ENCODE measurements around the gene NFE2L2.
"Not testable (repeated sequence)": the region's sequence is repeated elsewhere in the genome, so short reads cannot be mapped to it uniquely, and the experiment has no call there.

Gene NFE2L2

GRCh38 chr2:177281400-177282180, 17.1 kb upstream of the NFE2L2 start:
- no peak for DNase-seq (ENCODE audit: low read depth)

- no peak for DNase-seq (ENCODE audit: low read depth)
Observed at GRCh38 chr2:177279847-177280246, 15.3 kb upstream of the NFE2L2 start.

GRCh38 chr2:177275743-177276055, 11.2 kb upstream of the NFE2L2 start:
- DNase-seq (ENCODE audit: low read depth): no peak

GRCh38 chr2:177275040-177275742, 10.7 kb upstream of the NFE2L2 start:
- no peak for DNase-seq (ENCODE audit: low read depth)

- no peak for DNase-seq (ENCODE audit: low read depth)
Observed at GRCh38 chr2:177273408-177273807, 8.9 kb upstream of the NFE2L2 start.

- no peak for DNase-seq (ENCODE audit: low read depth)
Observed at GRCh38 chr2:177272765-177273164, 8.2 kb upstream of the NFE2L2 start.

- no peak for DNase-seq (ENCODE audit: low read depth)
Observed at GRCh38 chr2:177271981-177272666, 7.6 kb upstream of the NFE2L2 start.

GRCh38 chr2:177270531-177270930, 6.0 kb upstream of the NFE2L2 start:
- DNase-seq (ENCODE audit: low read depth): no peak

- DNase-seq (ENCODE audit: low read depth): no peak
Observed at GRCh38 chr2:177268901-177269300, 4.4 kb upstream of the NFE2L2 start.

GRCh38 chr2:177268187-177268871, 3.8 kb upstream of the NFE2L2 start:
- DNase-seq (ENCODE audit: low read depth): no peak

- DNase-seq (ENCODE audit: low read depth): not testable (repeated sequence)
Observed at GRCh38 chr2:177266955-177267354, 2.4 kb upstream of the NFE2L2 start.

- DNase-seq (ENCODE audit: low read depth): no peak
Observed at GRCh38 chr2:177265824-177266817, 1.6 kb upstream of the NFE2L2 start.

- no peak for DNase-seq (ENCODE audit: low read depth)
Observed at GRCh38 chr2:177264209-177264692, 276 bp downstream of the NFE2L2 start.

GRCh38 chr2:177263451-177264208, 897 bp downstream of the NFE2L2 start:
- DNase-seq (ENCODE audit: low read depth): peak; percentile 94

- DNase-seq (ENCODE audit: low read depth): no peak
Observed at GRCh38 chr2:177262958-177263450, 1.5 kb downstream of the NFE2L2 start.

- DNase-seq (ENCODE audit: low read depth): no peak
Observed at GRCh38 chr2:177262092-177262491, 2.4 kb downstream of the NFE2L2 start.

- no peak for DNase-seq (ENCODE audit: low read depth)
Observed at GRCh38 chr2:177261116-177262060, 3.1 kb downstream of the NFE2L2 start.

GRCh38 chr2:177260379-177260778, 4.1 kb downstream of the NFE2L2 start:
- no peak for DNase-seq (ENCODE audit: low read depth)

GRCh38 chr2:177258059-177258458, 6.5 kb downstream of the NFE2L2 start:
- DNase-seq (ENCODE audit: low read depth): no peak
